Central memory CD8-positive, alpha-beta T cell (primary cell): Measurements from ENCODE around the gene CHL1.

Source experiments
- ATAC-seq: fragments of 150-1000 bp; cut with Tn5 transposase; replicated peaks from 2 replicates; pipeline ENCODE4 v1.10.0; 2022; ENCODE audit warnings: mild to moderate bottlenecking, moderate FRiP score, moderate number of reproducible peaks; ENCODE audit not compliant: poor library complexity, severe bottlenecking; ENCODE audit errors: extremely low read depth
- DNase-seq, 2 donors: peaks; one replicate each; pipeline ENCODE4 v3.0.0; 2021; ENCODE audit warnings: low spot score in 2 of 2
- H3K27ac Mint-ChIP-seq: one replicate; pipeline ENCODE4 v1.8.0; 2022; ENCODE audit warnings: low read depth, mild to moderate bottlenecking, moderate library complexity, mixed read lengths
- H3K27me3 Mint-ChIP-seq: one replicate; pipeline ENCODE4 v1.8.0; 2022; ENCODE audit warnings: mixed read lengths
- H3K36me3 Mint-ChIP-seq: one replicate; pipeline ENCODE4 v1.8.0; 2022; ENCODE audit warnings: mild to moderate bottlenecking, moderate library complexity, mixed read lengths; ENCODE audit not compliant: insufficient read depth
- H3K4me1 Mint-ChIP-seq: one replicate; pipeline ENCODE4 v1.8.0; 2022; ENCODE audit warnings: mixed read lengths
- H3K4me3 Mint-ChIP-seq: one replicate; pipeline ENCODE4 v1.8.0; 2022; ENCODE audit warnings: mild to moderate bottlenecking, moderate library complexity, mixed read lengths
- H3K9me3 Mint-ChIP-seq: one replicate; pipeline ENCODE4 v1.8.0; 2022; ENCODE audit warnings: mixed read lengths

The CHL1 gene

DNA sequence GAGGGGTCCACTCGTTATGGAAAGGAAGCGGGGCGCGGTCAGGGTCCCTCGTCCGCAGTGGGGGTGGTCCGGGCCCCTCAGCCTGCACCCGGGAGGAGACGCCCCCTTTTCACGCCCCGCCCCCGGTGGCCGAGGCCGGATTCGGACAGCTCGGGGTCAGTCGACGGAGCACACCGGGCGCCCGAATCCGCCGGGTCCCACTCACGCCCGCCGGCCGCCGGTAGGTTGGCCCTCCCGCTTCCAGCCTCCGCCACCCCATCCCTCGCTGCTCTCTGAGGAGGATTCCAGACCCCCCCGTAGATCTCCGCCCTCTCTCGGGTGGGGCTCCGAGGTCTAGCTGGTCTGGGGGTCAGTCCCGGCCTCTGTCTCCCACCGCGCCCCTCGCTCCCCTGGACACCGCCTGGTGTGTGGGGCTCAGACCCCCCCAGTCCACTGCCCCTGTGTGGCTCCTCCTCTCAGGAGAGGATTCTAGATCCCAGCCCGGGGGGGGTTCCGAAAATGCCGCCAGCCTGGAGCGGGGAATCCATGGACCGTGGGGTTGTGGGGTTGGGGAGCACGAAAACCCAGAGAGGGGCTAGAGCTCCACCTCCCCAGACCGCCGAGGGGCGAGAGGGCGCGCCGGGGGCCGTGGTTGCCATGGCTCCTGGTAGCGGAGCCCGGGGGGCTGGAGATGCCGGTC, 725 bp downstream of the CHL1 start:
- no peak for DNase-seq
- no peak overlapping the region for H3K27ac Mint-ChIP-seq
- peaks cover 11% of the 10 kb centered on the region for H3K27me3 Mint-ChIP-seq
- H3K36me3 Mint-ChIP-seq = no peaks in the 10 kb centered on the region
- no peaks in the 10 kb centered on the region for H3K4me1 Mint-ChIP-seq
- peaks cover 6% of the 10 kb centered on the region for H3K9me3 Mint-ChIP-seq
- H3K4me3 Mint-ChIP-seq = no peak overlapping the region
- ATAC-seq = no peak

DNA sequence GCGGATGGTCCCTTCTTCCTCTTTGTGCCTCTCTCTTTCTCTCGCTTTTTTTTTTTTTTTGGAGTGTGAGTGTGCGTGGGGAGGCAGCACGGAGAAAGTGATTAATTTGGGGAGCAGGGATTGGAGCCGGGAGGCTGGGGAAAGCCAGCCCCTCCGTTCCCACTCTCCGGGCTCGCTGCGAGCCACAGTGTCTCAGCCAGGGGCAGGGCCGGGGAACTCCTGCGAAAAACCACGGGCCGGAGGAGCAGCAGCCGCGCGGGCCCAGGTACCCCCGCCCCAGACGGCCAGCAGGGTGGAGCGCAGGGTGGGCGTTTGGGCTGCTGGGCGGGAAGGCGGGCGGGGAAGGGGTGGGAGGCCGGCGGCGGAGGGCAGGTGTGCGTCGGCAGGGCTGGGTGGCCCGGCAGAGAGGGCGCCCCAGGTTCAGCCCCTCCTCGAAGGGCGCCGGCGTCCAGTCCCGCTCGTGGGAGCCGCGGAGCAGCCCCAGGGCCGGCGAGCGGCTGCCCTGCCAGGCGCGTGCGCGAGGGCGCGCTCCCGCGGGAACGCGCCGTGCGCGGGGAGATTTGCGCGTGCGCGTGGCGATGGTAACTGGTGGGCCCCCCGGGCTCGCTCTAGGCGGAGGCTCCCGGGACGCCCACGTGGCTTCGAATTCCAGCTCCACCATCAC, 1.4 kb downstream of the CHL1 start:
- peaks cover 11% of the 10 kb centered on the region for H3K27me3 Mint-ChIP-seq
- no peaks in the 10 kb centered on the region for H3K4me1 Mint-ChIP-seq
- no peak for ATAC-seq
- DNase-seq = no peak
- H3K4me3 Mint-ChIP-seq = no peak overlapping the region
- H3K9me3 Mint-ChIP-seq = peaks cover 6% of the 10 kb centered on the region
- H3K27ac Mint-ChIP-seq = no peak overlapping the region
- H3K36me3 Mint-ChIP-seq = no peaks in the 10 kb centered on the region

DNA sequence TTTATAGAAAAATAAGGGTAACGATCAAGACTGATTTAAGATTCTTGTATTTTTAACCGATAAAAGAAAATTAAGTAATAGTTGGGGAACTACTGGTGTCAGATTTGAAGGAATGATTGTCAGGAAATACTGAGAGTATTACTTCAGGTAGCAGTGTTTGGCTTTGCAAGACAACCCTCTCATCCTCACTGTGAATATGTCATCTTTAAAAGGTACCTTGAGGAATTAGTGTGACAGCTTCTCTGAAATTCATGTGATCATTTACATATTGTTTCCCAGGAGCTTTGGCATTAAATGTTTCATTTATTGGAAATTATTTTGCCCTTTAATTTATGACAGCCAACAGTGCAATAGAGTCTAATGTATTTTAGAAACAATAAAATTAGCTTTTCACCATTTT, 3.3 kb downstream of the CHL1 start:
- H3K4me3 Mint-ChIP-seq = no peak overlapping the region
- H3K36me3 Mint-ChIP-seq = no peaks in the 10 kb centered on the region
- no peaks in the 10 kb centered on the region for H3K4me1 Mint-ChIP-seq
- peaks cover 6% of the 10 kb centered on the region for H3K9me3 Mint-ChIP-seq
- H3K27ac Mint-ChIP-seq = no peak overlapping the region
- peaks cover 11% of the 10 kb centered on the region for H3K27me3 Mint-ChIP-seq
- ATAC-seq (no peak), DNase-seq (no peak)

DNA sequence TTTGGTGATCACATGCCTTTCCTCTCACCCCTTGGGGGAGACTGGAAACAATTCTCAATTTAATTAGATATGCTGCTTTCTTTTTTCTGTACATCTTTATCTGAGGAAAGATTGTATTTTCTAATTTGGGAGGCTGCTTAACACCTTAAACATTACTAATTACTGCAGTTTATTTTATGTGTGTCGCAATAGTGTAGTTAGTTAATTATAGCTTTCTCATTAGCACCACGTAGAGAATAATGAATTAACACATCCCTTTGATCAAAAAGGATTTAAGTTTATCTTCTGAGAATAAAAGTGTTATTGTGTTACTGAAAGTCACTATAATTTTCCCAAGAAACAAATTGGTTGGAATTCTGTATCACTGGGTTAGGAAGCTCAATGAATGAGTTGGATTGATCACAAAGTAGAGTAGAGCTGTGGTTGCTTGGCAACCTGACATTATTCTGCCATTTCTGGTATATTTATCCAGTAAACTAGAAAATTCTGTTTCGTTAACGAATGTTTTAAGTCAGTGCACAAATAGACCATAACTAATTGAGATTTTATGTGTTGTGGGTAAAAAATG, 4.3 kb downstream of the CHL1 start:
- peaks cover 8% of the 10 kb centered on the region for H3K27me3 Mint-ChIP-seq
- H3K9me3 Mint-ChIP-seq = peaks cover 6% of the 10 kb centered on the region
- H3K27ac Mint-ChIP-seq = no peak overlapping the region
- H3K36me3 Mint-ChIP-seq = no peaks in the 10 kb centered on the region
- no peaks in the 10 kb centered on the region for H3K4me1 Mint-ChIP-seq
- DNase-seq (no peak), ATAC-seq (no peak)
- no peak overlapping the region for H3K4me3 Mint-ChIP-seq

DNA sequence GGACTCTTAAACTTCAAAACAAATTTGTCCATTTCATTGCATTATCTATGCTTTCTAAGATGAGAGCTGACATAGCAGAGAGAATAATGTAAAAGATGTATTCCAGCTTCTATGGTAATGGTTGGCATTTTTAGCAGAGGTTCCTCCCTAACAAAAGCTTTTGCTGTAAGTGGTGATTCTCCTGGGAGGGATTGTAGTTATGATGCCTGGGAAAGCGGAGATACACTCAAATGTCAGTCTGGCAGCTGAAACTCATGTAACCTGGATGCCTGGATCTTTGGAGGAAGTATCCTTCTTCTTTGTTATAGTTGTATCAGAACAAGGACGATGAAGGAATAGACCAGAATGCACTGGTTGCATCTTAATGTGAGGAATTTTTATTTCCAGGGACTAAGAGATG, 7.5 kb downstream of the CHL1 start:
- Mint-ChIP-seq H3K27me3 (no peaks in the 10 kb centered on the region), H3K4me1 (no peaks in the 10 kb centered on the region), H3K27ac (no peak overlapping the region), H3K4me3 (no peak overlapping the region), H3K36me3 (no peaks in the 10 kb centered on the region), H3K9me3 (no peaks in the 10 kb centered on the region)
- no peak for DNase-seq
- ATAC-seq = no peak

DNA sequence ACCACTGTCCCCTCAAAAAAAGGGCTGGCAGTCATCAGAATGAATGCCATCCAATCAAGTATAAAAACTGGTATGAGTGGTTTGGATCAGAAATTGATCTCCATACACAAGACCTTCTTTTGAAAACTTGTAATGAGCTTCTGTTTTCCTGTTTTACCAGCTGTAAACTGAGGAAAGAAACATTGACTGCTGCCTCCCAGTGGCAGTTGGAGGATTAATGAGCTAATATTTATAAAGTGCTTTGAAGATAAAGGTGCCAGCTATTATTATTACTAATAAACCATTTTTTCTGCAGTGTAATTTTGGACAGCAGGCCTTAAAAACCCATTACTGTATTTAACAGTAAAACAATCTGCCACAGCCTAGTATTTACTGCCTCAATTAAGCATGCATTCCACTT, 11.4 kb downstream of the CHL1 start:
- Mint-ChIP-seq H3K4me1 (no peaks in the 10 kb centered on the region), H3K36me3 (no peaks in the 10 kb centered on the region), H3K27ac (no peak overlapping the region)

DNA sequence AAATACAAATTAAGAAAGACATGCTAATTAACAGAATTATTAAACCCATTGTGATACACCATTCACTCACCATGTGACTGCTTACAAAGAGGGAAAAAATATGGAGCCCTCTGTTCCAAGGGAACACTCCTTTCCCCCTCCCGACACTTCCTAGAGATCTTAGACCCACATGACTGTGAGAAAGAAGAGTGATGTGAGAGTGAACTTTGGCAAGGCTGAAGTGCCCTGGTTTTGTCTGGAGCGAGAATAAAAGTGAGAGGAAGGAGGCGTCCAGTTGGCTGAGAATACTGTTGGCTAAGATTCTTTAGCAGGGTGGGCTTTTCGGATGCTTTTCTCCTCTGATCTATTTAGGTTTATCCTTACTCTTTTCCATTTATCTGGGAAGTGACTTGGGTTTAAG, 14.1 kb downstream of the CHL1 start:
- no peaks in the 10 kb centered on the region for H3K4me1 Mint-ChIP-seq
- ATAC-seq (no peak), DNase-seq (no peak)
- no peaks in the 10 kb centered on the region for H3K36me3 Mint-ChIP-seq
- peaks cover 5% of the 10 kb centered on the region for H3K9me3 Mint-ChIP-seq
- no peaks in the 10 kb centered on the region for H3K27me3 Mint-ChIP-seq
- H3K27ac Mint-ChIP-seq = no peak overlapping the region
- no peak overlapping the region for H3K4me3 Mint-ChIP-seq

More for the DNA sequence above, 11.4 kb downstream of the CHL1 start:
- ATAC-seq (no peak), DNase-seq (no peak)
- Mint-ChIP-seq H3K27me3 (no peaks in the 10 kb centered on the region), H3K4me3 (no peak overlapping the region), H3K9me3 (no peaks in the 10 kb centered on the region)

DNA sequence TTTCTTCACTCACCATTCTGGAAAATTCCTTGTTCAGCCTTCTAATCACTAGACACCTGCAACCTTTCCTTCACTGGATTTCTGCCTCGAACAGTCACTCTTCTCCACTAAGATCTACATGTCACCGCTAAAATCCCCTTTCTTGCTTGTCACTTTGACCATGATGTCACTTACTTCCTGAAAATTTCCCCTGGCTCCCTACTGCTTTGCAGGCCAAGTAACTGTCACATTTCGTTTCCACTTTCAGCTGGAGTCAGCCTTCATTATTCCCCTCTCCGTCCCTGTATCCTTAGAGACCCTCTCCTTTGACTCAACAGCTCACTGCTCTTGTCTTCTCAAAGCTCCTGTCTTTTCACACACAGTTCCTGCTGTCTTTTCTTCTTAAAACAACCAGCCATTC, 15.9 kb downstream of the CHL1 start:
- H3K36me3 Mint-ChIP-seq = no peaks in the 10 kb centered on the region
- DNase-seq (no peak), ATAC-seq (no peak)
- H3K4me1 Mint-ChIP-seq = no peaks in the 10 kb centered on the region
- no peaks in the 10 kb centered on the region for H3K27me3 Mint-ChIP-seq
- no peak overlapping the region for H3K4me3 Mint-ChIP-seq
- peaks cover 5% of the 10 kb centered on the region for H3K9me3 Mint-ChIP-seq
- no peak overlapping the region for H3K27ac Mint-ChIP-seq

DNA sequence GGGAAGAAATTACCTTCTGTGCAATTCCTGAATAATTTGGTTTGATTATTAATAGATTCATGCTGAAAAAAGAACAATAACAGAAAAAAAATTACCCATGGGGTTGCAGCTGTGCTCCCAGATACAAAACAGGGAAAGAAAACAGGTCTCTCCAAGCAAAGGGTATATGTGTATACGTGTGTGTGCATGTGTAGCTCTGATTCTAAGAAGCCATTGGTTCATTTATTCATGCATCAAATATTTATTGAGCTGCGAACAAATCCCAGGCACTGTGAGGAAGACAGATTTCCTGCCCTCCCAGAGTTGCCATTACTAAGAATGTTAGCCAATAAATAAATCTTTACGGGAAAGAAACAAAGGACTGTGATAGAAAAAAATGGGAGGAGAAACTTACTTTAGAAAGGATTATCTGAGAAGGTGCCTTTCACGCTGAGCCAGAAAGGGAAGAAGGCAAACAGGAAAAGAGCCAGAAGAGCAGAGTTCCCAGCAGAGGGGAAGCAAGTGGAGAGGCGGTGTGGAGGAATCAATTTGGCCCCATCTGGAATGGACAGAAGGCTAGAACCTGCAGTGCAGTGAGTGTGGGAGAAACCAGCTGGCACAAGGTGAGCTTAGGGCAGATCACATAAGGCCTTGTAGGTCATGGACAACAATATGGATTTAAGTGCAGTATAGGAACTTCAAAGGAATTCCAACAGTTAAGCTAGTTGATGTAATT, 20.7 kb downstream of the CHL1 start:
- no peaks in the 10 kb centered on the region for H3K36me3 Mint-ChIP-seq
- H3K9me3 Mint-ChIP-seq = peaks cover 12% of the 10 kb centered on the region
- H3K27me3 Mint-ChIP-seq = no peaks in the 10 kb centered on the region
- H3K4me3 Mint-ChIP-seq = no peak overlapping the region
- H3K4me1 Mint-ChIP-seq = no peaks in the 10 kb centered on the region
- ATAC-seq = no peak
- DNase-seq = no peak
- no peak overlapping the region for H3K27ac Mint-ChIP-seq

DNA sequence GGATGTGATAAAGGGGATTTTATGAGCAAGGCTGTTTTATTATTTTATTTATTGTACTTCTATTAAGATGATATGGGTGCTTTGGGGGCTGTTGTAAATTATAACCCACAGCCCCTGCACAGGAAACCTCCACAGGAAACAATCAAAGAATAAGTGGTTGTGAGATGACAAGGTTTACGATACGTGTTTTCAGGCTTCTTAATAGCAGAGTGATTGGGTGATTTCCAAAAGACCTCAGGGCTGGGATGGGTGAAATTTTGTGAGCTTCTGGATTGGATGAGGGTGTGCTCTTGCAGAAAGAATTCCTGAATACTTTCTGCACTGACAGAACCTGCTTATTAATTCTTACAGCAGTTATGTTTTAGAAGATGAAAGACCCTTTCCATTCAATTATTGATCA, 21.4 kb downstream of the CHL1 start:
- ATAC-seq (no peak), DNase-seq (no peak)
- Mint-ChIP-seq H3K27me3 (no peaks in the 10 kb centered on the region), H3K36me3 (no peaks in the 10 kb centered on the region), H3K9me3 (peaks cover 19% of the 10 kb centered on the region), H3K4me1 (no peaks in the 10 kb centered on the region), H3K4me3 (no peak overlapping the region), H3K27ac (no peak overlapping the region)

DNA sequence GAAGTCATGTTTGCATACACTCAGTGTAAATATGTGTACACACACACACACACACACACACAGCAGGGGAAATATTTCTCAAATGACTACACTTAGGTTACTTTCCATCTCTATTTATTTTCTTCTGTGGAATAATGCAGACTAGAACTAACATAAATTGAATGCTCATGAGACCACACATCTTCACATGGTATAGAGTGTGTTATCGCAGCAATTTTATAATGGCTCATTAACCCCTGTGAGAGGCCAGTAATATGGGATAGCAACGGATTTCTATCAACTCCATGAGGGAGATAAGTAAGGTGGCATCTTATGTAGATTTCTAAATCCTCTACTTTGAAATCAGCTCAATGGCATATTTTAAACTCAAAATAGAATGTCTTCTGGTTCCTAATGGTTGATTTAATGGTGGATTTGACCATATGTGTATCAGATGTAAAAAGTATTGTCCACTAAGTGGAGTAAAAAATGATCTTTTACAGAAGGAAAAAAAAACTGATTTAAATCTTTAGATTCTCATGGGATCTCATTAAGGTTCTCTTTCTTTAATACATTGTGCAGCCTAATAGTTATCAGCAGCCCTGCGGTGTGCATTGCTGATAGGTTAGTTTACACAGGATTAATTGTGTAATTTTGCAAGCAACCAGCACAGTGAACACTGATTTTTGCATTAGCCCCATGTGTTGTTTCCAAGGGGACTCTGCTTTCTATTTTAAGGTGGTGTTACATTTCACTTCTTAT, 32.0 kb downstream of the CHL1 start:
- H3K27ac Mint-ChIP-seq = no peak overlapping the region
- H3K36me3 Mint-ChIP-seq = no peaks in the 10 kb centered on the region
- ATAC-seq (no peak), DNase-seq (no peak)
- H3K4me1 Mint-ChIP-seq = no peaks in the 10 kb centered on the region
- H3K9me3 Mint-ChIP-seq = peaks cover 12% of the 10 kb centered on the region
- H3K4me3 Mint-ChIP-seq = no peak overlapping the region
- no peaks in the 10 kb centered on the region for H3K27me3 Mint-ChIP-seq

DNA sequence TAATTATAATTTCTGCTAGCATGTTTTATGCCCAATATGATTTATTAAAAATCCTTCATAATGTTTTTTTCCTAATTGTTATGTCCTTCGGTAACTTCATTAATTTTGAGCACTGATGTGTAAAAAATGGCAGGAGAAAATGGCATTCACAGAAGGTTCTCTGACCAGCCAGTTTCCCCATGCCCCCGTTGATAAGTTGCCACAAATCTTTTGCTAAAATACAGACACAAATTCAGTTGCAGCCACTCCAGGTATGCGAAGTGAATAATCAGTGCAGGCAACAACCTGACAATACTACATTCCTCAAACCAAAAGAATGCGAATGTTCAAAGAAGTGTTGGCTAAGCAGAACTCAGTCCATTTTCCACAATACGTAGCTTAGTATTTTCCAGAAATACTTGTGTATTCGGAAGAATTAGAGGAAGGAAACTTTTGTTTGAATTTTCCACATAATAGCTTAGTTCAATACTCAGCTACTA, 32.7 kb downstream of the CHL1 start:
- DNase-seq (no peak), ATAC-seq (no peak)
- Mint-ChIP-seq H3K36me3 (no peaks in the 10 kb centered on the region), H3K27ac (no peak overlapping the region), H3K27me3 (no peaks in the 10 kb centered on the region), H3K9me3 (peaks cover 11% of the 10 kb centered on the region), H3K4me1 (no peaks in the 10 kb centered on the region), H3K4me3 (no peak overlapping the region)
